GM12873 (cell line): ENCODE results near the gene ANKDD1A.

Source experiments
- TF ChIP-seq, protein P1 (sequence below): IDR thresholded peaks from 2 replicates; pipeline ENCODE4 v1.5.1; 2012; ENCODE audit warnings: low read depth, mild to moderate bottlenecking, moderate library complexity, low read length, control low read depth; ENCODE audit not compliant: insufficient read depth; ENCODE audit errors: missing control alignments

Gene ANKDD1A

GRCh38 chr15:64911311-64912186 lies at the start of gene ANKDD1A:
Gene ANKDD1A (plus strand): TSS chr15:64911902. CDS start chr15:64911931, 29 bp downstream.
- TF ChIP-seq, protein P1, sequence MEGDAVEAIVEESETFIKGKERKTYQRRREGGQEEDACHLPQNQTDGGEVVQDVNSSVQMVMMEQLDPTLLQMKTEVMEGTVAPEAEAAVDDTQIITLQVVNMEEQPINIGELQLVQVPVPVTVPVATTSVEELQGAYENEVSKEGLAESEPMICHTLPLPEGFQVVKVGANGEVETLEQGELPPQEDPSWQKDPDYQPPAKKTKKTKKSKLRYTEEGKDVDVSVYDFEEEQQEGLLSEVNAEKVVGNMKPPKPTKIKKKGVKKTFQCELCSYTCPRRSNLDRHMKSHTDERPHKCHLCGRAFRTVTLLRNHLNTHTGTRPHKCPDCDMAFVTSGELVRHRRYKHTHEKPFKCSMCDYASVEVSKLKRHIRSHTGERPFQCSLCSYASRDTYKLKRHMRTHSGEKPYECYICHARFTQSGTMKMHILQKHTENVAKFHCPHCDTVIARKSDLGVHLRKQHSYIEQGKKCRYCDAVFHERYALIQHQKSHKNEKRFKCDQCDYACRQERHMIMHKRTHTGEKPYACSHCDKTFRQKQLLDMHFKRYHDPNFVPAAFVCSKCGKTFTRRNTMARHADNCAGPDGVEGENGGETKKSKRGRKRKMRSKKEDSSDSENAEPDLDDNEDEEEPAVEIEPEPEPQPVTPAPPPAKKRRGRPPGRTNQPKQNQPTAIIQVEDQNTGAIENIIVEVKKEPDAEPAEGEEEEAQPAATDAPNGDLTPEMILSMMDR: no peak

DNA sequence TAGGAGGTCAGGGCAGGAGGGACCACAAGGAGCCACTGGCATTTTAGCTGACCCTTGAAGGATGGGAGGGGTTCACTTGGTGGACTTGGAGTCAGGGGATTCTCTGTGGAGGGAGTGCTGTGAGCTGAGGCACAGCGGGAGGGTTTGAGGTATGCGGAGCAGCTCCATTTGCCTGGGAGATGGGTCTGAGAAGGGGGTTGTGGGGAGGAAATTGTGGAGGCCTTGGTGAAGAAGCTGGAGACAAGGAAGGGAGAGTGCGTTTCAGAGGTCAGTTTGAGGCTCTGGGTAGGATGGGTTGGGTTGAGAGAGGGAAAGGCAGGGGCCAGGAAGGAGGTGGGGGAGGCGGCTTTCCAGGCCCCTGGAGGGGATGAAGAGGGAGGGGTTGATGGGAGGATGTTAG lies 49.7 kb upstream of the ANKDD1A start:
- TF ChIP-seq, protein P1: no peak

- TF ChIP-seq, protein P1: no peak
Measured at GRCh38 chr15:64862408-64862807, 49.3 kb upstream of the ANKDD1A start.

GRCh38 chr15:64864068-64864467 lies 47.6 kb upstream of the ANKDD1A start:
- TF ChIP-seq, protein P1: no peak

DNA sequence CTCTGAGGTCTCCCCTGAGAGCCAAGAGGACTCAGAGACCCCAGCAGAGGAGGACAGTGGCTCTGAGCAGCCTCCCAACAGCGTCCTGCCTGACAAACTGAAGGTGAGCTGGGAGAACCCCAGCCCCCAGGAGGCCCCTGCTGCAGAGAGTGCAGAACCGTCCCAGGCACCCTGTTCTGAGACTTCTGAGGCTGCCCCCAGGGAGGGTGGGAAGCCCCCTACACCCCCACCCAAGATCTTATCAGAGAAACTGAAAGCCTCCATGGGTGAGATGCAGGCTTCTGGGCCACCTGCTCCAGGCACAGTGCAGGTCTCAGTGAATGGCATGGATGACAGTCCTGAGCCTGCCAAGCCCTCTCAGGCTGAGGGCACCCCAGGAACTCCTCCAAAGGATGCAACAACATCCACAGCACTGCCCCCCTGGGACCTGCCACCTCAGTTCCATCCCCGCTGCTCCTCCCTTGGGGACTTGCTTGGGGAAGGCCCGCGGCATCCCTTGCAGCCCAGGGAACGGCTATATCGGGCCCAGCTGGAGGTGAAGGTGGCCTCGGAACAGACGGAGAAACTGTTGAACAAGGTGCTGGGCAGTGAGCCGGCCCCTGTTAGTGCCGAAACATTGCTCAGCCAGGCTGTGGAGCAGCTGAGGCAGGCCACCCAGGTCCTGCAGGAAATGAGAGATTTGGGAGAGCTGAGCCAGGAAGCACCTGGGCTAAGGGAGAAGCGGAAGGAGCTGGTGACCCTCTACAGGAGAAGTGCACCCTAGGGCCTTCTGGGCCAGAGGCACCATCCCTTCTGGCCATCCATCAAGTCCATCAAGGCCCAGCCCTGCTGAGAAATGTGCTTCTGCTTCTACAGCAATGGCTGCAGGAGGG lies 46.3 kb upstream of the ANKDD1A start:
- TF ChIP-seq, protein P1: no peak

- TF ChIP-seq, protein P1: no peak
Measured at GRCh38 chr15:64865998-64866520, 45.6 kb upstream of the ANKDD1A start.

- TF ChIP-seq, protein P1: no peak
Measured at GRCh38 chr15:64869501-64869900, 42.2 kb upstream of the ANKDD1A start.
